ENCODE measurements around the gene SEMA3F.

DNA sequence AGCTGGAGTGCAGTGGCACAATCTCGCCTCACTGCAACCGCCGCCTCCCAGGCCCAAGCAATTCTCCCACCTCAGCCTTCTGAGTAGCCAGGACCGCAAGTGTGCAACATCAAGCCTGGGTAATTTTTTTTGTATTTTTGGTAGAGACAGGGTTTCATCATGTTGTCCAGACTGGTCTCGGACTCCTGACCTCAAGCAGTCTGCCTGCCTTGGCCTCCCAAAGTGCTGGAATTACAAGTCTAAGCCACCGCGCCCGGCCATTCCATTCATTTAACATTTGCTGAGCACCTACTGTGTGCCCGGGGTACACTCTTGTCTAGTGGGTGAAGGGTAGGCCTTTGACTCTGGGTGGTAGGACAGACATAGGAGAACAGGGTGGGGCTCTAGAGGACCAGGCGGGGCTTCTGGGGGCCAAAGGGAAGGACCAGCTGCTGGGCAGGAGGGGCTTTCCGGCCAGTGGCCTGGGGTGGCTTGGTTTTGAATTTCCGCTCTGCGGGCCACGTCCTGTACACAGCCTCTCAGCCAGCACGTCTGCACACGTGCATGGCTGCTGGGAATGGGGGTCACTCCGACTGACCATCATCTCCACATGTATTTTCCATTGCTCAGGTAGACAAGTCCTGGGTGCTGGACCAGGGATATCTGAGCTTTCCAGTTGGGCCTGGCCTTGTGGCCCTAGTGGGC is 52.4 kb downstream of the SEMA3F start:
- TF ChIP-seq, protein P1, sequence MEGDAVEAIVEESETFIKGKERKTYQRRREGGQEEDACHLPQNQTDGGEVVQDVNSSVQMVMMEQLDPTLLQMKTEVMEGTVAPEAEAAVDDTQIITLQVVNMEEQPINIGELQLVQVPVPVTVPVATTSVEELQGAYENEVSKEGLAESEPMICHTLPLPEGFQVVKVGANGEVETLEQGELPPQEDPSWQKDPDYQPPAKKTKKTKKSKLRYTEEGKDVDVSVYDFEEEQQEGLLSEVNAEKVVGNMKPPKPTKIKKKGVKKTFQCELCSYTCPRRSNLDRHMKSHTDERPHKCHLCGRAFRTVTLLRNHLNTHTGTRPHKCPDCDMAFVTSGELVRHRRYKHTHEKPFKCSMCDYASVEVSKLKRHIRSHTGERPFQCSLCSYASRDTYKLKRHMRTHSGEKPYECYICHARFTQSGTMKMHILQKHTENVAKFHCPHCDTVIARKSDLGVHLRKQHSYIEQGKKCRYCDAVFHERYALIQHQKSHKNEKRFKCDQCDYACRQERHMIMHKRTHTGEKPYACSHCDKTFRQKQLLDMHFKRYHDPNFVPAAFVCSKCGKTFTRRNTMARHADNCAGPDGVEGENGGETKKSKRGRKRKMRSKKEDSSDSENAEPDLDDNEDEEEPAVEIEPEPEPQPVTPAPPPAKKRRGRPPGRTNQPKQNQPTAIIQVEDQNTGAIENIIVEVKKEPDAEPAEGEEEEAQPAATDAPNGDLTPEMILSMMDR (IDR thresholded peaks at IDR 0.05): no peak
- no peak for TF ChIP-seq EZH2 (IDR thresholded peaks at IDR 0.05)
- no peak for TF ChIP-seq EZH2phosphoT487 (IDR thresholded peaks at IDR 0.05)
